H1 (cell line): ENCODE measurements around the gene NEGR1. TPM values are rescaled to one million over a fixed set of nuclear protein-coding genes. Genes with fewer than 3 reads are reported as not detected.

ENCODE experiments used
- CTCF ChIA-PET: fragments of 300-600 bp; sonication (Branson Sonifier 250); formaldehyde crosslinking; loops from one replicate; lab custom pipeline; 2021; ENCODE audit not compliant: partially characterized antibody; lab: Charles Lee
- POLR2A ChIA-PET: fragments of 300-600 bp; sonication (Branson Sonifier 250); formaldehyde crosslinking; loops from one replicate; lab custom pipeline; 2021; ENCODE audit warnings: inconsistent platforms; ENCODE audit not compliant: partially characterized antibody; lab: Charles Lee
- DNase-seq, 2 experiments: peaks; one replicate each; pipeline versions ENCODE4 v3.0.0 to v3.0.0-alpha.2; 2010 to 2022; ENCODE audit warnings: low spot score in 2 of 2, low read depth in 1 of 2, mixed read lengths in 1 of 2
- FAIRE-seq: peaks from 2 replicates; lab custom pipeline; 2011; peaks lifted over from hg19 to GRCh38; lab: Jason Lieb, UNC
- H2AFZ ChIP-seq: 2 replicates; pipeline ENCODE4 v1.8.1; 2012; ENCODE audit warnings: low read length, inconsistent platforms
- H2AK5ac ChIP-seq: 2 replicates; pipeline ENCODE4 v1.6.1; 2013; ENCODE audit warnings: low read depth, low read length
- H2BK120ac ChIP-seq: replicated peaks from 2 replicates; pipeline ENCODE3; 2013; ENCODE audit warnings: low read depth, low read length, inconsistent platforms
- H2BK12ac ChIP-seq: 2 replicates; pipeline ENCODE4 v1.6.1; 2013; ENCODE audit warnings: low read depth, low read length
- H2BK15ac ChIP-seq: 2 replicates; pipeline ENCODE4 v1.6.1; 2013; ENCODE audit warnings: low read length
- H2BK20ac ChIP-seq: 2 replicates; pipeline ENCODE4 v1.6.1; 2013; ENCODE audit warnings: low read length
- H2BK5ac ChIP-seq: 2 replicates; pipeline ENCODE4 v1.6.1; 2013; ENCODE audit warnings: low read depth, low read length
- H3K14ac ChIP-seq: 2 replicates; pipeline ENCODE4 v1.6.1; 2013; ENCODE audit warnings: inconsistent platforms; ENCODE audit not compliant: insufficient read length
- H3K18ac ChIP-seq: 2 replicates; pipeline ENCODE4 v1.6.1; 2013; ENCODE audit warnings: low read length; ENCODE audit errors: extremely low read depth
- H3K23ac ChIP-seq: 2 replicates; pipeline ENCODE4 v1.6.1; 2013; ENCODE audit warnings: inconsistent platforms; ENCODE audit not compliant: insufficient read length
- H3K23me2 ChIP-seq: 2 replicates; pipeline ENCODE4 v1.6.1; 2013; ENCODE audit warnings: low read depth, low read length
- H3K27ac ChIP-seq: 2 replicates; pipeline ENCODE4 v1.6.1; 2011; ENCODE audit warnings: low read depth, low read length, inconsistent platforms
- H3K27me3 ChIP-seq, 4 experiments: replicated peaks in 1 of 4; 1 replicate in 1 of 4; 2 replicates in 3 of 4; pipeline versions ENCODE4 v1.6.1 to v1.8.1; 2011 to 2013; ENCODE audit warnings: low read length in 3 of 4, mild to moderate bottlenecking in 3 of 4, inconsistent platforms in 2 of 4, mixed read lengths in 2 of 4, moderate library complexity in 1 of 4; ENCODE audit not compliant: control insufficient read depth in 3 of 4, insufficient read depth in 3 of 4; ENCODE audit errors: extremely low read depth in 1 of 4
- H3K36me3 ChIP-seq, 4 experiments: 2 replicates each; pipeline versions ENCODE4 v1.6.1 to v1.8.1; 2011 to 2013; ENCODE audit warnings: mild to moderate bottlenecking in 4 of 4, low read length in 3 of 4, moderate library complexity in 2 of 4, control low read depth in 1 of 4, inconsistent platforms in 1 of 4; ENCODE audit not compliant: insufficient read depth in 4 of 4, control insufficient read depth in 2 of 4
- H3K4ac ChIP-seq: replicated peaks from 2 replicates; pipeline ENCODE3; 2013; ENCODE audit warnings: low read length, low read depth, mixed read lengths, inconsistent platforms; ENCODE audit not compliant: insufficient read length
- H3K4me1 ChIP-seq, 4 experiments: replicated peaks in 1 of 4; 1 replicate in 1 of 4; 2 replicates in 3 of 4; pipeline versions ENCODE4 v1.6.1 to v1.8.1; 2011 to 2013; ENCODE audit warnings: low read length in 3 of 4, inconsistent platforms in 2 of 4, mixed read lengths in 1 of 4; ENCODE audit not compliant: insufficient read depth in 4 of 4, control insufficient read depth in 3 of 4
- H3K4me2 ChIP-seq, 2 experiments: 2 replicates each; pipeline versions ENCODE4 v1.6.1 to v1.8.1; 2011 to 2013; ENCODE audit warnings: low read depth in 2 of 2, low read length in 2 of 2, control low read depth in 1 of 2, inconsistent platforms in 1 of 2, mild to moderate bottlenecking in 1 of 2; ENCODE audit not compliant: insufficient read depth in 1 of 2
- H3K4me3 ChIP-seq, 4 experiments: fragments of 200-600, 300-600 bp in 1 of 4; sonication (generic), shearing (Covaris generic), sonication (Bioruptor Twin) in 1 of 4; 2 replicates each; pipeline versions ENCODE4 v1.5.1 to v1.8.1; 2011 to 2016; ENCODE audit warnings: low read length in 4 of 4, low read depth in 3 of 4, control low read depth in 2 of 4, inconsistent platforms in 2 of 4, mild to moderate bottlenecking in 2 of 4, mixed read lengths in 1 of 4, moderate library complexity in 1 of 4; ENCODE audit not compliant: insufficient read depth in 2 of 4; ENCODE audit errors: extremely low read depth in 1 of 4
- H3K56ac ChIP-seq: replicated peaks from 2 replicates; pipeline ENCODE3; 2013; ENCODE audit warnings: low read depth, mild to moderate bottlenecking, mixed read lengths, low read length, inconsistent platforms; ENCODE audit not compliant: insufficient read length
- H3K79me1 ChIP-seq: 2 replicates; pipeline ENCODE4 v1.6.1; 2013; ENCODE audit warnings: low read depth, low read length, control low read depth
- H3K79me2 ChIP-seq, 2 experiments: 2 replicates each; pipeline versions ENCODE4 v1.6.1 to v1.8.1; 2012 to 2013; ENCODE audit warnings: low read length in 2 of 2, mild to moderate bottlenecking in 2 of 2, inconsistent platforms in 1 of 2; ENCODE audit not compliant: insufficient read depth in 2 of 2, control insufficient read depth in 1 of 2
- H3K9ac ChIP-seq, 4 experiments: replicated peaks in 1 of 4; 1 replicate in 1 of 4; 2 replicates in 3 of 4; pipeline versions ENCODE4 v1.6.1 to v1.8.1; 2011 to 2013; ENCODE audit warnings: low read depth in 3 of 4, low read length in 3 of 4, control low read depth in 2 of 4, mild to moderate bottlenecking in 2 of 4, moderate library complexity in 2 of 4, inconsistent platforms in 1 of 4; ENCODE audit errors: extremely low read depth in 1 of 4
- H3K9me3 ChIP-seq, 2 experiments: 2 replicates each; pipeline versions ENCODE4 v1.6.1 to v1.8.1; 2012 to 2013; ENCODE audit warnings: mild to moderate bottlenecking in 2 of 2, moderate library complexity in 2 of 2, control low read depth in 1 of 2, inconsistent platforms in 1 of 2, low read depth in 1 of 2, low read length in 1 of 2, mixed read lengths in 1 of 2; ENCODE audit not compliant: insufficient read depth in 2 of 2
- H4K20me1 ChIP-seq, 2 experiments: replicated peaks in 1 of 2; 2 replicates each; pipeline versions ENCODE3 to v1.8.1; 2011 to 2013; ENCODE audit warnings: inconsistent platforms in 2 of 2, low read length in 2 of 2, mild to moderate bottlenecking in 1 of 2; ENCODE audit not compliant: insufficient read depth in 2 of 2, control insufficient read depth in 1 of 2
- H4K5ac ChIP-seq: 2 replicates; pipeline ENCODE4 v1.6.1; 2013; ENCODE audit warnings: low read length, low read depth, mixed read lengths, inconsistent platforms; ENCODE audit not compliant: insufficient read length
- H4K8ac ChIP-seq: 2 replicates; pipeline ENCODE4 v1.8.0; 2013; ENCODE audit warnings: mild to moderate bottlenecking, moderate library complexity, low read length, inconsistent platforms; ENCODE audit not compliant: insufficient read depth; ENCODE audit errors: extremely low read depth
- H4K91ac ChIP-seq: replicated peaks from 2 replicates; pipeline ENCODE3; 2013; ENCODE audit warnings: low read length, mixed read lengths, inconsistent platforms; ENCODE audit not compliant: insufficient read length
- SRF ChIP-seq: IDR thresholded peaks from 2 replicates; pipeline ENCODE4 v1.6.1; 2011; ENCODE audit warnings: mild to moderate bottlenecking, low read depth, low read length, moderate library complexity
- TEAD4 ChIP-seq: IDR thresholded peaks from 2 replicates; pipeline ENCODE4 v1.6.1; 2012; ENCODE audit warnings: low read depth, low read length, inconsistent platforms, mixed read lengths
- WGBS, 2 experiments: shearing (Covaris generic) in 1 of 2; methylation state at CpG; one replicate each; pipeline versions ENCODE4 v1.1.6 to v1.1.7; 2013 to 2015; ENCODE audit warnings: low lambda C conversion rate in 2 of 2, mixed read lengths in 2 of 2, inconsistent platforms in 1 of 2, low coverage in 1 of 2, missing lambda C conversion rate in 1 of 2; ENCODE audit not compliant: insufficient replicate concordance in 2 of 2, insufficient coverage in 1 of 2, insufficient read length in 1 of 2; ENCODE audit errors: extremely low coverage in 1 of 2, missing lambda C conversion rate in 1 of 2; 5-methylcytosine and 5-hydroxymethylcytosine counted together
- polyA plus RNA-seq, 7 experiments: library from polyadenylated mRNA; depleted of rRNA in 3 of 7; stranded (reverse) in 5 of 7; unstranded in 2 of 7; fragments of >200 nt in 5 of 7; fragments of 200-250 nt in 2 of 7; gene quantifications; 1 replicate in 5 of 7; 2 replicates in 1 of 7; 4 replicates in 1 of 7; pipeline versions ENCODE4 v1.2.1 to v1.2.3, GENCODE V29; 2011 to 2013; ENCODE audit warnings: missing spikeins in 2 of 7, mixed read lengths in 2 of 7
- total RNA-seq: library from RNA; stranded (reverse); fragmentation: NEBNext Ultra II Directional; extraction: Animal tissue kit (Norgen Biotek cat#: 25700); gene quantifications from 2 replicates; pipeline ENCODE4 v1.2.1, GENCODE V29; 2021

NEGR1 gene
- total and polyA plus RNA-seq, 2 of the 8 experiments (the other 6 are each of a cell fraction or from before 2014, with no cell fraction given): 0.71 to 1.3 TPM

DNA sequence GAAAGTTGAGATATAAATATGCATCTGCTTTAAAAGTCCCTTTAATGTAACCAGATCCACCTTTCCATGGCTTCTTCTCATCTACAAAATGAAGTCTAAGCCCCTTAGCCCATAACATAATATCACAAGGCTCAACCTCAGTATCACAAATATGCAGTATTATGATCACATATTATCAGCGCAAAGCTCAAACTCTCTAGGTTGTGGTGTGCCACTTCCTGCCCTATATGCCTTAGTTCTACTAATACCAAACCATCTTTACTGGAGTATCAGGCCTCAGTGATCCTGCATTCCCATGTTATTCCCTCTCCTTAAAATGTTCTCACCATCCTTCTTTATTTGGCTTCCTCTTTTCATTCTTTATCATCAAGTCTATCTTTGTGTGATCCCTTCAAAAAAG, 301.8 kb downstream of the NEGR1 start:
- Histone ChIP-seq H3K4me2 (no peak overlapping the region), H2BK20ac (no peak overlapping the region), H2AFZ (no peak overlapping the region), H3K4me1 (no peaks in the 10 kb centered on the region), H3K9me3 (no peaks in the 10 kb centered on the region), H2AK5ac (no peak overlapping the region), H2BK12ac (no peak overlapping the region), H3K23ac (no peak overlapping the region), H3K9ac (no peak overlapping the region), H3K79me1 (no peaks in the 10 kb centered on the region), H3K18ac (no peak overlapping the region), H3K79me2 (no peaks in the 10 kb centered on the region), H2BK120ac (no peak overlapping the region), H3K27me3 (no peaks in the 10 kb centered on the region), H4K5ac (no peak overlapping the region), H3K4ac (no peak overlapping the region), H3K27ac (no peak overlapping the region), H2BK15ac (no peak overlapping the region), H3K36me3 (no peaks in the 10 kb centered on the region), H3K56ac (no peak overlapping the region), H2BK5ac (no peak overlapping the region), H3K14ac (no peak overlapping the region), H4K91ac (no peak overlapping the region), H4K8ac (no peak overlapping the region), H4K20me1 (no peaks in the 10 kb centered on the region), H3K4me3 (no peak overlapping the region), H3K23me2 (no peaks in the 10 kb centered on the region)
- POLR2A ChIA-PET: no interaction called here
- TF ChIP-seq TEAD4 (no peak), SRF (no peak)
- 95% methylated on average over 1 of the region's 1 CpG; no CpG with 5 or more reads in 1 of the 2 experiments for WGBS, 2 experiments
- DNase-seq (no peak), FAIRE-seq (no peak)
- CTCF ChIA-PET: no interaction called here
